ENCODE data around the gene RHBDL2. TPM values are rescaled to one million over a fixed set of nuclear protein-coding genes. Genes with fewer than 3 reads are reported as not detected.

Gene RHBDL2
- total and polyA plus RNA-seq, 2 donors (not counting 1 experiment from before 2014, with no cell fraction given), result not detected

GRCh38 chr1:38899560-38899959, 42.1 kb downstream of the RHBDL2 start:
- CTCF ChIA-PET, result no interaction called here
- intact Hi-C loops (cut with micrococcal nuclease), result no loop called here
- Histone ChIP-seq H3K9ac (ENCODE audit: low read length) (no peak overlapping the region), H3K36me3 (replicated peaks in 1 of 2; ENCODE audit: control extremely low read depth in 1 of 2, control insufficient read depth in 1 of 2, extremely low read depth in 1 of 2, insufficient read depth in 2 of 2, low read length in 1 of 2) (no peaks in the 10 kb centered on the region), H3K4me1 (ENCODE audit: control insufficient read depth in 2 of 2, insufficient read depth in 2 of 2, low read length in 2 of 2) (no peaks in the 10 kb centered on the region), H3K9me3 (ENCODE audit: control extremely low read depth in 1 of 3, control insufficient read depth in 2 of 3, insufficient read depth in 1 of 3, low read length in 2 of 3) (no peaks in the 10 kb centered on the region), H3K4me2 (replicated peaks; ENCODE audit: low read depth, low read length, poor library complexity, severe bottlenecking) (no peak overlapping the region), H2AFZ (ENCODE audit: insufficient read depth, low read depth, low read length, poor library complexity, severe bottlenecking) (no peak overlapping the region), H3K4me3 (ENCODE audit: control extremely low read depth in 1 of 5, extremely low read depth in 1 of 5, insufficient read depth in 1 of 5, low read depth in 2 of 5, low read length in 4 of 5) (no peak overlapping the region), H3K27me3 (replicated peaks in 1 of 4; ENCODE audit: control extremely low read depth in 1 of 4, control insufficient read depth in 3 of 4, insufficient read depth in 4 of 4, low read length in 3 of 4) (no peaks in the 10 kb centered on the region), H4K20me1 (ENCODE audit: control insufficient read depth, insufficient read depth, low read length, poor library complexity, severe bottlenecking) (no peaks in the 10 kb centered on the region), H3K79me2 (ENCODE audit: control insufficient read depth, insufficient read depth, low read length) (no peaks in the 10 kb centered on the region), H3K27ac (ENCODE audit: low read length in 2 of 2) (no peak overlapping the region)
- TF ChIP-seq CTCF (IDR thresholded peaks at IDR 0.05), result no peak
- 97% methylated on average over 2 of the region's 4 CpGs for WGBS (ENCODE audit: insufficient coverage)
- H3K27ac Mint-ChIP-seq, result no peak overlapping the region
- DNase-seq (no peak), ATAC-seq (ENCODE audit: low read depth) (no peak)
- POLR2A ChIA-PET, result no interaction called here
- no peaks in the 10 kb centered on the region for H3K9me3 Mint-ChIP-seq (ENCODE audit: insufficient read depth)
- H3K4me1 Mint-ChIP-seq, result no peaks in the 10 kb centered on the region
- H3K27me3 Mint-ChIP-seq, result no peaks in the 10 kb centered on the region
- no peak overlapping the region for H3K4me3 Mint-ChIP-seq

GRCh38 chr1:38898653-38899230, 42.9 kb downstream of the RHBDL2 start:
- CTCF ChIA-PET, result no interaction called here
- Histone ChIP-seq H3K79me2 (ENCODE audit: control insufficient read depth, insufficient read depth, low read length) (no peaks in the 10 kb centered on the region), H4K20me1 (ENCODE audit: control insufficient read depth, insufficient read depth, low read length, poor library complexity, severe bottlenecking) (no peaks in the 10 kb centered on the region), H3K27ac (ENCODE audit: low read length in 2 of 2) (no peak overlapping the region), H3K9ac (ENCODE audit: low read length) (no peak overlapping the region), H3K36me3 (replicated peaks in 1 of 2; ENCODE audit: control extremely low read depth in 1 of 2, control insufficient read depth in 1 of 2, extremely low read depth in 1 of 2, insufficient read depth in 2 of 2, low read length in 1 of 2) (no peaks in the 10 kb centered on the region), H3K4me3 (ENCODE audit: control extremely low read depth in 1 of 5, extremely low read depth in 1 of 5, insufficient read depth in 1 of 5, low read depth in 2 of 5, low read length in 4 of 5) (no peak overlapping the region), H3K27me3 (replicated peaks in 1 of 4; ENCODE audit: control extremely low read depth in 1 of 4, control insufficient read depth in 3 of 4, insufficient read depth in 4 of 4, low read length in 3 of 4) (no peaks in the 10 kb centered on the region), H3K9me3 (ENCODE audit: control extremely low read depth in 1 of 3, control insufficient read depth in 2 of 3, insufficient read depth in 1 of 3, low read length in 2 of 3) (no peaks in the 10 kb centered on the region), H2AFZ (ENCODE audit: insufficient read depth, low read depth, low read length, poor library complexity, severe bottlenecking) (no peak overlapping the region), H3K4me2 (replicated peaks; ENCODE audit: low read depth, low read length, poor library complexity, severe bottlenecking) (no peak overlapping the region), H3K4me1 (ENCODE audit: control insufficient read depth in 2 of 2, insufficient read depth in 2 of 2, low read length in 2 of 2) (no peaks in the 10 kb centered on the region)
- intact Hi-C loops (cut with micrococcal nuclease), result no loop called here
- TF ChIP-seq CTCF (IDR thresholded peaks at IDR 0.05), result no peak
- no peak for TF ChIP-seq EZH2 (IDR thresholded peaks at IDR 0.05; ENCODE audit: borderline replicate concordance, insufficient read depth, low read depth, low read length, poor library complexity, severe bottlenecking)
- Mint-ChIP-seq H3K27ac (no peak overlapping the region), H3K9me3 (ENCODE audit: insufficient read depth) (no peaks in the 10 kb centered on the region), H3K4me1 (no peaks in the 10 kb centered on the region), H3K27me3 (no peaks in the 10 kb centered on the region), H3K4me3 (no peak overlapping the region)
- DNase-seq (no peak), ATAC-seq (ENCODE audit: low read depth) (no peak)
- POLR2A ChIA-PET, result no interaction called here

Measured in B cell (primary cell).